GM21381 (cell line): ENCODE results near the gene ZNF593.

Experiments used
- ATAC-seq: cut with Tn5 transposase; IDR thresholded peaks from one replicate; pipeline ENCODE4 v1.9.1; 2021; ENCODE audit warnings: mild to moderate bottlenecking, moderate library complexity; ENCODE audit not compliant: unreplicated experiment

The ZNF593 gene

GRCh38 chr1:26168410-26169197, 1.1 kb upstream of the ZNF593 start, which contains the start of gene C1orf232:
Gene C1orf232 (minus strand): TSS chr1:26168963. CDS start chr1:26168499, 464 bp downstream.
- no peak for ATAC-seq

GRCh38 chr1:26169198-26169554, 532 bp upstream of the ZNF593 start:
- no peak for ATAC-seq

- ATAC-seq = no peak
These were observed 739 bp downstream of the ZNF593 start for GRCh38 chr1:26170472-26170821.

GRCh38 chr1:26171084-26172072, 1.7 kb downstream of the ZNF593 start, which contains the start of gene ZNF593OS:
Gene ZNF593OS (minus strand): TSS chr1:26171832. CDS start chr1:26171661, 171 bp downstream.
- no peak for ATAC-seq

- ATAC-seq = no peak
These were observed 5.6 kb downstream of the ZNF593 start for GRCh38 chr1:26175346-26175745.

- no peak for ATAC-seq
These were observed 7.5 kb downstream of the ZNF593 start, which contains the start of gene CNKSR1 for GRCh38 chr1:26177182-26177684. Gene CNKSR1 (plus strand): TSS chr1:26177491. CDS start chr1:26177548, 57 bp downstream.

GRCh38 chr1:26180010-26180506, 10.3 kb downstream of the ZNF593 start:
- ATAC-seq = no peak

- ATAC-seq = no peak
These were observed 12.1 kb downstream of the ZNF593 start for GRCh38 chr1:26181586-26182382.

- no peak for ATAC-seq
These were observed 12.6 kb downstream of the ZNF593 start for GRCh38 chr1:26182383-26182696.

GRCh38 chr1:26184086-26184485, 14.4 kb downstream of the ZNF593 start:
- ATAC-seq = no peak

GRCh38 chr1:26184883-26185282, 15.2 kb downstream of the ZNF593 start:
- no peak for ATAC-seq

- no peak for ATAC-seq
These were observed 18.2 kb downstream of the ZNF593 start for GRCh38 chr1:26187882-26188281.

- ATAC-seq = no peak
These were observed 18.8 kb downstream of the ZNF593 start for GRCh38 chr1:26188477-26188876.

- no peak for ATAC-seq
These were observed 19.6 kb downstream of the ZNF593 start for GRCh38 chr1:26189331-26189730.

GRCh38 chr1:26189751-26190275, 20.1 kb downstream of the ZNF593 start:
- ATAC-seq = no peak

GRCh38 chr1:26190373-26190987, 20.8 kb downstream of the ZNF593 start, which contains the start of gene CATSPER4:
Gene CATSPER4 (plus strand): TSS chr1:26190602. CDS start chr1:26190628, 26 bp downstream.
- ATAC-seq = no peak

GRCh38 chr1:26191739-26192138, 22.0 kb downstream of the ZNF593 start:
- ATAC-seq = no peak

GRCh38 chr1:26195805-26196204, 26.1 kb downstream of the ZNF593 start:
- no peak for ATAC-seq

- ATAC-seq = no peak
These were observed 27.6 kb downstream of the ZNF593 start for GRCh38 chr1:26197301-26197700.

- no peak for ATAC-seq
These were observed 28.1 kb downstream of the ZNF593 start for GRCh38 chr1:26197813-26198212.
